ENCODE results near the gene MRPL10.

MRPL10 gene

DNA sequence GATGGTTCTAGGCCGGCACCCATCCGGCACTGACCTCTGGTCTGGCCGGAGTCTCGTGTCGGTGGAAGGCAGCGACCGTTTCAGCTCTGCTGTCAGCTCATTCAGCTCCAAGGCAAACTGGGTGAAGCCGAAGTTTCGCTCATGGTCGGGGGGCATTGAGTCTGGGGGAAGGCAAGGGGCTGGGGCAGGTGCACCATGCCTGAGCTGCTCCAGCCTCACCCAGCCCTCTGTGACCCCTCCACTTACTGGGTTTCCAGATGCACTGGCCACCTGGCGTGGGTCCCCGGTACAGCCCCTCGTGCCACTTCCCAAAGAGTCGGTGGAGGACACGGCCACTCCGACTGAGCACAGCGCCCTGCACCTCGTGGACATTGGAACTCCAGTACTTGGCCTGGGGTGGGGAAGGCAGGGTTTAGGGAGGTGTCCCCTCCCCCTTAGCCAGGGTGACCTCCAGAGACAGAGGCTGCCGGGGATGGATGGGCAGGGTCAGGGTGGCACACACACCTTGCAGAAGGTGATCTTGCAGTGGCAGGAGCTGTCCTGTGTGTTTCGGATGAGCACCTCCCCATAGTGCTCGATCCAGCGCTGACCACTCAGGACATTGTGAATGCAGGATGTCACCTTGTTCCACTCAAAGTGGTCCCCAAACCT, 22.4 kb downstream of the MRPL10 start:
- TF ChIP-seq, protein P1, sequence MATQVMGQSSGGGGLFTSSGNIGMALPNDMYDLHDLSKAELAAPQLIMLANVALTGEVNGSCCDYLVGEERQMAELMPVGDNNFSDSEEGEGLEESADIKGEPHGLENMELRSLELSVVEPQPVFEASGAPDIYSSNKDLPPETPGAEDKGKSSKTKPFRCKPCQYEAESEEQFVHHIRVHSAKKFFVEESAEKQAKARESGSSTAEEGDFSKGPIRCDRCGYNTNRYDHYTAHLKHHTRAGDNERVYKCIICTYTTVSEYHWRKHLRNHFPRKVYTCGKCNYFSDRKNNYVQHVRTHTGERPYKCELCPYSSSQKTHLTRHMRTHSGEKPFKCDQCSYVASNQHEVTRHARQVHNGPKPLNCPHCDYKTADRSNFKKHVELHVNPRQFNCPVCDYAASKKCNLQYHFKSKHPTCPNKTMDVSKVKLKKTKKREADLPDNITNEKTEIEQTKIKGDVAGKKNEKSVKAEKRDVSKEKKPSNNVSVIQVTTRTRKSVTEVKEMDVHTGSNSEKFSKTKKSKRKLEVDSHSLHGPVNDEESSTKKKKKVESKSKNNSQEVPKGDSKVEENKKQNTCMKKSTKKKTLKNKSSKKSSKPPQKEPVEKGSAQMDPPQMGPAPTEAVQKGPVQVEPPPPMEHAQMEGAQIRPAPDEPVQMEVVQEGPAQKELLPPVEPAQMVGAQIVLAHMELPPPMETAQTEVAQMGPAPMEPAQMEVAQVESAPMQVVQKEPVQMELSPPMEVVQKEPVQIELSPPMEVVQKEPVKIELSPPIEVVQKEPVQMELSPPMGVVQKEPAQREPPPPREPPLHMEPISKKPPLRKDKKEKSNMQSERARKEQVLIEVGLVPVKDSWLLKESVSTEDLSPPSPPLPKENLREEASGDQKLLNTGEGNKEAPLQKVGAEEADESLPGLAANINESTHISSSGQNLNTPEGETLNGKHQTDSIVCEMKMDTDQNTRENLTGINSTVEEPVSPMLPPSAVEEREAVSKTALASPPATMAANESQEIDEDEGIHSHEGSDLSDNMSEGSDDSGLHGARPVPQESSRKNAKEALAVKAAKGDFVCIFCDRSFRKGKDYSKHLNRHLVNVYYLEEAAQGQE (IDR thresholded peaks at IDR 0.05; ENCODE audit: insufficient replicate concordance, low read depth), result no peak
- TF ChIP-seq SPI1 (IDR thresholded peaks at IDR 0.05; ENCODE audit: borderline replicate concordance, low read depth) (no peak), POLR2AphosphoS5 (IDR thresholded peaks at IDR 0.05; ENCODE audit: low read depth) (no peak), GABPA (IDR thresholded peaks at IDR 0.05; ENCODE audit: low read depth) (no peak)
- TF ChIP-seq, protein P2, sequence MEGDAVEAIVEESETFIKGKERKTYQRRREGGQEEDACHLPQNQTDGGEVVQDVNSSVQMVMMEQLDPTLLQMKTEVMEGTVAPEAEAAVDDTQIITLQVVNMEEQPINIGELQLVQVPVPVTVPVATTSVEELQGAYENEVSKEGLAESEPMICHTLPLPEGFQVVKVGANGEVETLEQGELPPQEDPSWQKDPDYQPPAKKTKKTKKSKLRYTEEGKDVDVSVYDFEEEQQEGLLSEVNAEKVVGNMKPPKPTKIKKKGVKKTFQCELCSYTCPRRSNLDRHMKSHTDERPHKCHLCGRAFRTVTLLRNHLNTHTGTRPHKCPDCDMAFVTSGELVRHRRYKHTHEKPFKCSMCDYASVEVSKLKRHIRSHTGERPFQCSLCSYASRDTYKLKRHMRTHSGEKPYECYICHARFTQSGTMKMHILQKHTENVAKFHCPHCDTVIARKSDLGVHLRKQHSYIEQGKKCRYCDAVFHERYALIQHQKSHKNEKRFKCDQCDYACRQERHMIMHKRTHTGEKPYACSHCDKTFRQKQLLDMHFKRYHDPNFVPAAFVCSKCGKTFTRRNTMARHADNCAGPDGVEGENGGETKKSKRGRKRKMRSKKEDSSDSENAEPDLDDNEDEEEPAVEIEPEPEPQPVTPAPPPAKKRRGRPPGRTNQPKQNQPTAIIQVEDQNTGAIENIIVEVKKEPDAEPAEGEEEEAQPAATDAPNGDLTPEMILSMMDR (IDR thresholded peaks at IDR 0.05; ENCODE audit: insufficient read depth, low read length), result no peak
- no peak overlapping the region for H3K27ac ChIP-seq (replicated peaks)
- no peak overlapping the region for H3K4me3 ChIP-seq (replicated peaks; ENCODE audit: insufficient read depth, low read length)

DNA sequence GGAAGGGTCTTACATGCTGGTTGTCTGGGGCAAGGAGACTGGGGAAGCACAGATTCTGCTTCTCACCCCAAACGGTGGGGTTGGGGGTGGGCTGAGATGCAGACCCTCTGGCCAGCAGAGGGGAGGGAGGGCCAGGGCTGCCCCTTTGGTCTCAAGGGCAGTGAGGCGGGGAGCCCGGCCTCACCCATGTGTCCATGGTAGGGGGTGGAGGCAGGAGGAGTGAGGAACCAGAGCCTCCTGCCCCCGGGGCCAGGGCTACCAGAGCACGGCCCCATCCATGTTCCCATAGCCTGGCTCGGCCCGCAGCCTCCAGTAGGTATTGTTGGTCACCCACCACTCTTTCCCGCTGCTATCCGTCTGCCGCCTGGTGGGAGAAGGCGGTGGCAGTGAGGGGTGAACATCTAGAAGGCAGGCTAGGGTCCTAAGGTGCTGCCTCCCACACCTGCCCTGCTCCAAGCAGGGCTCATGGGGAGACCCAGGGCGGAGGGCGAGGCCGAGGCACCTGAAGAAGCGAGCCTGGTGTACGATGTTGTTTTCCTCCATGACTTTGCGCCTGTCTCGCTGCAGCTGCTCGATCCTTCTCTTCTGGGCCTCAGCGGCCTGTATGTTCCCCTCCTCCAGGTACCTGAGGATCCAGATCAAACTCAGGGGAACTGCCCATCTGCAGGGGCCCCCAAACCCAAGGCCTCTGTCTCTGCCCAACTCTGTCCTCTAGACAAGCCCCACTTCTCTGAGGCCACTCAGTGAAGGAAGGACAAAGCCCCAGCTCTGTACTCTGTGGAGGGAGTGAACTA, 23.1 kb downstream of the MRPL10 start:
- no peak overlapping the region for H3K4me3 ChIP-seq (replicated peaks; ENCODE audit: insufficient read depth, low read length)
- H3K27me3 ChIP-seq (ENCODE audit: insufficient read depth, poor library complexity, severe bottlenecking), result no peaks in the 10 kb centered on the region
- no peak for TF ChIP-seq POLR2AphosphoS5 (IDR thresholded peaks at IDR 0.05; ENCODE audit: low read depth)
- DNase-seq (ENCODE audit: low read depth in 1 of 2, low spot score in 1 of 2), result no peak
- no peak overlapping the region for H3K27ac ChIP-seq (replicated peaks)

More for the DNA sequence above, 22.4 kb downstream of the MRPL10 start:
- no peaks in the 10 kb centered on the region for H3K27me3 ChIP-seq (ENCODE audit: insufficient read depth, poor library complexity, severe bottlenecking)
- no peak for DNase-seq (ENCODE audit: low read depth in 1 of 2, low spot score in 1 of 2)

DNA sequence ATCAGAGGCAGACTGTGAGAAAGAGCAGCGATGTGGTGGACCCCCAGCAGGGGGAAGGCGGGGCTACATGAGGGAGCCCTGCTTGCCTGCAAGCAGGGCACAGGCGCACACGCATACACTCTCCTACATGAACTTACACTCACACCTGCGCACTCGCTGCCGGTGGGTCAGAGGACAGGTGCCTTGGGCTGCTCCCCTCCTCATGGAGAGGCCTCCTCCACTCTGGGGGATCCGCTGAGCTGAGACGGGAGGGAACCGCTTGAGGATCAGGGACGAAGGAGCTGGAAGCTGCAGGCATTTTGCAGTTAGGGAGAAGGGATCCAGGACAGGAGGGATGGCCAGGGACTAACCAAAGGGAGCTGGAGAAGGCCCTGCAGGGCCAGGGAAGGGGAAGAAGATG, 23.9 kb downstream of the MRPL10 start:
- no peak for DNase-seq (ENCODE audit: low read depth in 1 of 2, low spot score in 1 of 2)
- Histone ChIP-seq H3K4me3 (replicated peaks; ENCODE audit: insufficient read depth, low read length) (no peak overlapping the region), H3K27me3 (ENCODE audit: insufficient read depth, poor library complexity, severe bottlenecking) (no peaks in the 10 kb centered on the region), H3K27ac (replicated peaks) (no peak overlapping the region)
- TF ChIP-seq SPI1 (IDR thresholded peaks at IDR 0.05; ENCODE audit: borderline replicate concordance, low read depth) (no peak), POLR2AphosphoS5 (IDR thresholded peaks at IDR 0.05; ENCODE audit: low read depth) (no peak), GABPA (IDR thresholded peaks at IDR 0.05; ENCODE audit: low read depth) (no peak)
- TF ChIP-seq, protein P2 (IDR thresholded peaks at IDR 0.05; ENCODE audit: insufficient read depth, low read length), result no peak
- TF ChIP-seq, protein P1 (IDR thresholded peaks at IDR 0.05; ENCODE audit: insufficient replicate concordance, low read depth), result no peak

DNA sequence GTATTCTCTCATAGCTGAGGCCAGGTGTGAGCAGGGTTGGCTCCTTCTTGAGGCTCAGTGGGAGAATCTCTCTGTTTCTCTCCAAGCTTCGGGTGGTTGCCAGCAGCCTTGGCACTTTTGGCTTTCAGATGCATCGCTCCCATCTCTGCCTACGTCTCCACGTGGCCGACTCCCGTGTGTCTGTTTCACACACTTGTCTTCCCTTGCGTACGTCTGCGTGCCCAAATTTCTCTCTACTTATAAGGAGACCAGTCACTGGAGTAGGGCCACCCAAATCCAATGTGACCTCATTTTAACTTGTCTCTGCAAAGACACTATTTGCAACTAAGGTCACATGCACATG, 24.5 kb downstream of the MRPL10 start:
- H3K27ac ChIP-seq (replicated peaks), result no peak overlapping the region
- TF ChIP-seq POLR2AphosphoS5 (IDR thresholded peaks at IDR 0.05; ENCODE audit: low read depth), result no peak
- TF ChIP-seq, protein P1 (IDR thresholded peaks at IDR 0.05; ENCODE audit: insufficient replicate concordance, low read depth), result no peak
- TF ChIP-seq SPI1 (IDR thresholded peaks at IDR 0.05; ENCODE audit: borderline replicate concordance, low read depth), result no peak
- TF ChIP-seq GABPA (IDR thresholded peaks at IDR 0.05; ENCODE audit: low read depth), result no peak
- TF ChIP-seq, protein P2 (IDR thresholded peaks at IDR 0.05; ENCODE audit: insufficient read depth, low read length), result no peak
- H3K27me3 ChIP-seq (ENCODE audit: insufficient read depth, poor library complexity, severe bottlenecking), result no peaks in the 10 kb centered on the region
- no peak for DNase-seq (ENCODE audit: low read depth in 1 of 2, low spot score in 1 of 2)
- H3K4me3 ChIP-seq (replicated peaks; ENCODE audit: insufficient read depth, low read length), result no peak overlapping the region
